22Rv1 (cell line): Measurements from ENCODE around the gene SRP68.

Source experiments
- CTCF ChIP-seq: fragments of 450-650 bp; IDR thresholded peaks from 2 replicates; pipeline ENCODE4 v1.5.1; 2017; ENCODE audit warnings: mild to moderate bottlenecking
- ZFX ChIP-seq: fragments of 450-650 bp; IDR thresholded peaks from 2 replicates; pipeline ENCODE4 v1.6.1; 2017; ENCODE audit warnings: antibody characterized with exemption, borderline replicate concordance

GRCh38 chr17:76019833-76020467 is 52.4 kb downstream of the SRP68 start:
- TF ChIP-seq CTCF (no peak), ZFX (no peak)
